ENCODE measurements around the gene BIRC3.
A peak's percentile ranks its signal among the peaks of the same experiment; 100 is the strongest.

The BIRC3 gene

DNA sequence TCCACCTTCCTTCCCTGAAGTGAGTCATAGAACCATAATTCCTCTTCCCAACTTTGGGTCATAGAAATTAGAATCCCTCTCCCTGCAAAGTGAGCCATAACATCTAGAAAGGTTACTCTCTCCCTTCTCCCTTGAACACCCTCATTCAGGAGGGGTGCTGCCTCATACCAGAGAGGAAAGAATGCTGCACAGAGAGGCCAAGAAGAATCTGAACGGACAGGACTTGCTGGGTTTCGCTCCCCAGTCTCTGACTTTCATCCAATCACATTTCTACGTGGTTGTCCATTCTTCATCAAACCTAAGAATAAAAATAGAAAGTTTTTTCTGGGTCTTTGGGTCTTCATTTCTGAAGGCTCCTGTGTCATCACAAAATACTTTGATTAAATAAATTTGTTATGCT is 31.0 kb upstream of the BIRC3 start:
- H3K27ac ChIP-seq: no peak overlapping the region
- TF ChIP-seq, protein P1, sequence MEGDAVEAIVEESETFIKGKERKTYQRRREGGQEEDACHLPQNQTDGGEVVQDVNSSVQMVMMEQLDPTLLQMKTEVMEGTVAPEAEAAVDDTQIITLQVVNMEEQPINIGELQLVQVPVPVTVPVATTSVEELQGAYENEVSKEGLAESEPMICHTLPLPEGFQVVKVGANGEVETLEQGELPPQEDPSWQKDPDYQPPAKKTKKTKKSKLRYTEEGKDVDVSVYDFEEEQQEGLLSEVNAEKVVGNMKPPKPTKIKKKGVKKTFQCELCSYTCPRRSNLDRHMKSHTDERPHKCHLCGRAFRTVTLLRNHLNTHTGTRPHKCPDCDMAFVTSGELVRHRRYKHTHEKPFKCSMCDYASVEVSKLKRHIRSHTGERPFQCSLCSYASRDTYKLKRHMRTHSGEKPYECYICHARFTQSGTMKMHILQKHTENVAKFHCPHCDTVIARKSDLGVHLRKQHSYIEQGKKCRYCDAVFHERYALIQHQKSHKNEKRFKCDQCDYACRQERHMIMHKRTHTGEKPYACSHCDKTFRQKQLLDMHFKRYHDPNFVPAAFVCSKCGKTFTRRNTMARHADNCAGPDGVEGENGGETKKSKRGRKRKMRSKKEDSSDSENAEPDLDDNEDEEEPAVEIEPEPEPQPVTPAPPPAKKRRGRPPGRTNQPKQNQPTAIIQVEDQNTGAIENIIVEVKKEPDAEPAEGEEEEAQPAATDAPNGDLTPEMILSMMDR (conservative IDR thresholded peaks at IDR 0.05): no peak

DNA sequence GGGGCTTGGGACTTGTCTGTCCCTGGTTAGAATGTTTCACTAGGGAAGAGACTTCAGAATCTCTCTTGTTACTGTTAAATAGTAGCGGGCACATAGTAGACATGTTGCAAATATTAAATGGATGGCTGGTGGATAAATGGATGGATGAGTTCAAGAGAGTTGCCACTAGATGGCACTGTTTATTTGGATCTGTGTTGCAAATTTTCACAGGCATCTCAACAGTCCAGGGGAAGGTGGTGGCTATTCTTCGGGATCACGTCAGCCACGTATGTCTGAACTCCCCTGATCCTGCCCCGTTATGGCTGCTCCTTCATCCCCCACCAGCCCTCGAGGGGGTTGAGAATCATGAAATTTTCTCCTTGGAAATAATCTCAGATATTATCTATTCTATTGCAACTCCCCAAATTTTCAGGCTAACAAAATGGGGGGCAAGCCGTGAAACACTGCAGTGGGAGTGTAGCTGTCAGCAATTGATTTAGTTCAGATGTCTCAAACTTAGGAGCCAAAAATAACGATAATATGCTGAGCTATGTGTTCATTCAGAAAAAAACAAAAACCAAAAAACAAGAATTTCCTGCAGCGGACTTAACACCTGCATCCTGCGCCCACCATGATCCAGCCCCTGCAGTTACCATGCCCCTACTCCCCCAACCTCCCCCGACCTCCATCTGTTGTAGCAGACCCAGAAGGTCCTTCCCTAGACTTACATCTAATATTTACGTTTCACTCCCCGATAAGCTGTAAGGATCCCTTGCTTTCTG is 29.1 kb upstream of the BIRC3 start:
- TF ChIP-seq, protein P1 (conservative IDR thresholded peaks at IDR 0.05): peak; percentile 87
- peak overlapping the region; percentile 28; the same call in 1 of the 2 replicates for H3K27ac ChIP-seq

DNA sequence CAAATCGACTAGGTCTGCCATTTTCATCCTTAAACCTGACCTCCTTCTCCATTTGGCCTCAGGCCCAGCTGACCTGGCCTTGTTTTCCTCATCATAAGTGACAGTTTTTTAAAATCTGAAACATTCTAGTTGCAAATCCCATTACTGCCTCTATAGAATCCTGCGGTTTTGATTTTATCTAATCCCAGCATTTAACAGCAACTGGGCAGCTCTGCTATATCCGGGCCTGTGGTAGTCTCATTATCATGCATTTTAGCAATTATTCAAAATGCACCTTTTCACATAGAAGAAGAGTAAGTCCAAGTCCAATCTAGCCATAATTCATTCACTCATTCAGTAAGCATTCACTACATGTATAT is 28.6 kb upstream of the BIRC3 start:
- TF ChIP-seq, protein P1 (conservative IDR thresholded peaks at IDR 0.05): no peak
- no peak overlapping the region for H3K27ac ChIP-seq

DNA sequence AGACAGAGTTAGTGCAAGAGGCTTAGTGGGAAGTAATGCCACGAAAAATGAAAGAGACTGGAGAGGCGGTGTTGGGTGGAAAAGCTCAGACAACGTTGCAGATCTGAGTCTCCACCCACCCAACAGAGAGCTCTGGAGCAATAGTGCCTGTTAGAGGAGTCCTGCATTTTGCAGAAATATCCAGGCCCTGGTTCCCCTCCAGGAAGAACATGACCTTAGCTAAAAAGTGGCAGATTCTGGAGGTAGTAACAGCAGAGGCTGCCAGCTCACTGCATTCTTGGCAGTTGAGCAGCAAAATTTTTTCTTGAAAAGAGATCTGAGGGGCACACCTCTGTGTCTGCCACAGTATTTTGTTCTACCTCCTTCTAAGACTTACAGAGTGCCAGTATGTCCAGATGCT is 27.7 kb upstream of the BIRC3 start:
- TF ChIP-seq, protein P1 (conservative IDR thresholded peaks at IDR 0.05): no peak
- H3K27ac ChIP-seq: no peak overlapping the region

DNA sequence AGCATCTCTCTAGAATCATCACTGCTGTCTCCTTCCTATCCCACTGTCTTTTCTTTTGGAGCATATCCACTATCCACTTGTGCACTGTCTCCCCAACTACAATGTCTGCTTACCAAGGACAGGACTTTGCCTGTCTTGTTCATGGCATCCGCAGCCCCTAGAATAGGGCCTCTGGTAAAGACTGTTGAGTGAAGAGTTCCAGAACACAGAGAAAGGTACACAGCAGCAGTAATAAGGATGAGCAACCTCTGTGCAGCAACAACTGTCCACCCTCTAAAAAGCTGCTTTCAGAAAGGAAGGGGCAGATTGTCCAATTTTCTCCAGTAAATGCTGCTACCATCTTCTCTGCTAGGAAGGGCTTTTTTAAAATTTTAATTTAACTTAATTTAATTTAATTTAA is 25.5 kb upstream of the BIRC3 start:
- TF ChIP-seq, protein P1 (conservative IDR thresholded peaks at IDR 0.05): no peak
- no peak overlapping the region for H3K27ac ChIP-seq

DNA sequence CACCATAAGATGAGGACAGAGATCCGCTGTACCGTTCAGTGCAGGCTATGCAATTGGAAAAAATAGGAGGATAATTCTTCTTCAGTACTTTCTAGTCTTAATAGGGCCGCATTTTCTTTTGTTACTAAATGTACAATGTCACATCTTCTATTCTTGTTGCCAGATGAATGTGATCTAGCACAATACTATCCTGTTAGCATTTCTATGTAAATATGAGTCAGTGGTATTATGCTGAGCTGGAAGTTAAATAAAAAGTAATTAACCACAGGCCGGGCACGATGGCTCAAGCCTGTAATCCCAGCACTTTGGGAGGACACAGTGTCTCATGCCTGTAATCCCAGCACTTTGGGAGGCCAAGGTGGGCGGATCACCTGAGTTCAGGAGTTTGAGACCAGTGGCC is 24.4 kb upstream of the BIRC3 start:
- TF ChIP-seq, protein P1 (conservative IDR thresholded peaks at IDR 0.05): no peak
- no peak overlapping the region for H3K27ac ChIP-seq

DNA sequence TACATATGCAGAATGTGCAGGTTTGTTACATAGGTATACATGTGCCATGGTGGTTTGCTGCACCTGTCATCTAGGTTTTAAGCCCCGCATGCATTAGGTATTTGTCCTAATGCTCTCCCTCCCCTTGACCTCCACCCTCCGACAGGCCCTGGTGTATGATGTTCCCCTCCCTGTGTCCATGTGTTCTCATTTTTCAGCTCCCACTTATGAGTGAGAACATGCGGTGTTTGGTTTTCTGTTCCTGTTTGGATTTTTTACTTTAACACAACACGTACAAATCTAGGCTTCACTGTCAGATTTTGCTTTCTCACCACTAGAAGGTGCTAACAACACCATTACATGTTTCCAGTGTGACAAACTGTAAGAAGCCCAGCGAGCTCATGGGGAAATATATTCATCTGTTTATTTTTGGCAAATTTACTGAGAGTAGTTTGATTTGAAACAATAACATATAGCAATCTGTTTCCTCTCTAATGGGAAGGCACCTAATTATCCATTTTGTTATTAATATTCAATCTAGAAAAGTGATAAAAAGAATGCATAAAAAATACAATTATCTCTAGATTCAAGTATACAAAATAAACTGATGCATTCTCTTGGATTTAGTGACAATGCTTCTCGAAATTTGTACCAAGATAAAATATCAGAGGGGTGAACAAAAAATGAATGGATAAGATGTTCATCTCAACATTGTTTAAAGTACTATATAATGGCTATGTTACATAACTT is 23.2 kb upstream of the BIRC3 start:
- TF ChIP-seq, protein P1 (conservative IDR thresholded peaks at IDR 0.05): peak; percentile 92
- H3K27ac ChIP-seq: no peak overlapping the region
